Measurements from ENCODE around the gene PHACTR1.

GRCh38 chr6:12956991-12957320 lies 240.4 kb downstream of the PHACTR1 start:
- TF ChIP-seq CTCF (IDR thresholded peaks at IDR 0.05; ENCODE audit: low read depth, low read length) (no peak), EZH2phosphoT487 (IDR thresholded peaks at IDR 0.05; ENCODE audit: low read depth) (no peak)

Data from OCI-LY3 (cell line).